ENCODE results near the gene MGAT5B. TPM values are rescaled to one million over a fixed set of nuclear protein-coding genes. Genes with fewer than 3 reads are reported as not detected.

The MGAT5B gene
- total and polyA plus RNA-seq, 4 donors: 0.28 to 0.67 (median 0.46) TPM

GRCh38 chr17:76996741-76997694 lies 128.8 kb downstream of the MGAT5B start:
- 84 to 88% methylated on average over 16 of the region's 16 CpGs for WGBS, 2 donors
- DNase-seq: no peak
- Histone ChIP-seq H3K27me3 (ENCODE audit: control insufficient read depth in 3 of 3, insufficient read depth in 3 of 3, low read length in 2 of 3) (peaks cover 0 to 3% (median 0%) of the 10 kb centered on the region in 3 donors), H3K36me3 (ENCODE audit: control insufficient read depth in 4 of 4, insufficient read depth in 4 of 4, low read length in 4 of 4) (no peaks in the 10 kb centered on the region), H3K9ac (ENCODE audit: insufficient read depth in 1 of 2, low read length in 2 of 2) (no peak overlapping the region), H3K4me3 (no peak overlapping the region), H3K4me1 (ENCODE audit: control insufficient read depth in 5 of 5, insufficient read depth in 5 of 5, low read length in 5 of 5) (peaks cover 0 to 12% (median 4%) of the 10 kb centered on the region in 5 donors), H3K27ac (ENCODE audit: low read depth in 1 of 2, low read length in 1 of 2) (no peak overlapping the region), H3K9me3 (ENCODE audit: control insufficient read depth in 4 of 4, insufficient read depth in 3 of 4, low read length in 3 of 4) (no peaks in the 10 kb centered on the region)
- no peak for ATAC-seq (ENCODE audit: insufficient read depth, low FRiP score)
- TF ChIP-seq, protein P1, sequence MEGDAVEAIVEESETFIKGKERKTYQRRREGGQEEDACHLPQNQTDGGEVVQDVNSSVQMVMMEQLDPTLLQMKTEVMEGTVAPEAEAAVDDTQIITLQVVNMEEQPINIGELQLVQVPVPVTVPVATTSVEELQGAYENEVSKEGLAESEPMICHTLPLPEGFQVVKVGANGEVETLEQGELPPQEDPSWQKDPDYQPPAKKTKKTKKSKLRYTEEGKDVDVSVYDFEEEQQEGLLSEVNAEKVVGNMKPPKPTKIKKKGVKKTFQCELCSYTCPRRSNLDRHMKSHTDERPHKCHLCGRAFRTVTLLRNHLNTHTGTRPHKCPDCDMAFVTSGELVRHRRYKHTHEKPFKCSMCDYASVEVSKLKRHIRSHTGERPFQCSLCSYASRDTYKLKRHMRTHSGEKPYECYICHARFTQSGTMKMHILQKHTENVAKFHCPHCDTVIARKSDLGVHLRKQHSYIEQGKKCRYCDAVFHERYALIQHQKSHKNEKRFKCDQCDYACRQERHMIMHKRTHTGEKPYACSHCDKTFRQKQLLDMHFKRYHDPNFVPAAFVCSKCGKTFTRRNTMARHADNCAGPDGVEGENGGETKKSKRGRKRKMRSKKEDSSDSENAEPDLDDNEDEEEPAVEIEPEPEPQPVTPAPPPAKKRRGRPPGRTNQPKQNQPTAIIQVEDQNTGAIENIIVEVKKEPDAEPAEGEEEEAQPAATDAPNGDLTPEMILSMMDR (IDR thresholded peaks at IDR 0.05; ENCODE audit: control extremely low read depth, extremely low read depth): no peak

DNA sequence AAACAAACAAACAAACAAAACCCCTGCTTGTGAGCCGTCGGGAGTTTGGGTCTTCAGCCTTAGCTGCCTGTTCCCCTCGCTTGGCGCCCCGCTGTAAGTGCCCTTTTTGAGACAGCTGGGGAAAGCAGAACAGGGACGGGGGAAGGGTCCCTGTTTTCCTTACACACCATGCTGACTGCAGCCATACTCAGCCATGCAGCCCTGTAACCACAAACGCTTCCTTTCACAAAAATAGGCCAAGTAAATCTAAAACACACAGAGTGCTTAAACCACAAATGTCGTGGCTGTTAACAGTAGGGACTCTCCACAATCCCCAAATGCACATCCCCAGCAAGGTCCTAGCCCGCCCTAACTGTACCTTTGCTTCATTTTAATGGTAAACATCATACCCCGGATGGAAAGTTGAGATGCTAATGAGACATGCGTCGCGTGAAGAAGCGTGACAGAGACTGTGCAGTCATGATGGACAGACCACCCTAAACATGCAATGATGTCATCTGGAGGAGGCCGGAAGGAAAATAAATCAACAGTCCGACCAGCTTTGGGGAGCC lies 129.9 kb downstream of the MGAT5B start:
- no peak overlapping the region for H3K27ac ChIP-seq (ENCODE audit: low read depth in 1 of 2, low read length in 1 of 2)
- 28 to 51% methylated on average over 16 of the region's 16 CpGs for WGBS, 2 donors
- H3K4me1 ChIP-seq (ENCODE audit: control insufficient read depth in 5 of 5, insufficient read depth in 5 of 5, low read length in 5 of 5): peaks cover 0 to 5% (median under 1%) of the 10 kb centered on the region in 5 donors
- TF ChIP-seq, protein P1 (IDR thresholded peaks at IDR 0.05; ENCODE audit: control extremely low read depth, extremely low read depth): no peak
- no peak overlapping the region for H3K4me3 ChIP-seq
- DNase-seq (no peak), ATAC-seq (ENCODE audit: insufficient read depth, low FRiP score) (no peak)
- H3K27me3 ChIP-seq (ENCODE audit: control insufficient read depth in 3 of 3, insufficient read depth in 3 of 3, low read length in 2 of 3): peaks cover 0 to 3% (median 0%) of the 10 kb centered on the region in 3 donors
- no peaks in the 10 kb centered on the region for H3K36me3 ChIP-seq (ENCODE audit: control insufficient read depth in 4 of 4, insufficient read depth in 4 of 4, low read length in 4 of 4)
- H3K9ac ChIP-seq (ENCODE audit: insufficient read depth in 1 of 2, low read length in 2 of 2): no peak overlapping the region
- H3K9me3 ChIP-seq (ENCODE audit: control insufficient read depth in 4 of 4, insufficient read depth in 3 of 4, low read length in 3 of 4): peaks cover 0 to 2% (median 0%) of the 10 kb centered on the region in 4 donors

DNA sequence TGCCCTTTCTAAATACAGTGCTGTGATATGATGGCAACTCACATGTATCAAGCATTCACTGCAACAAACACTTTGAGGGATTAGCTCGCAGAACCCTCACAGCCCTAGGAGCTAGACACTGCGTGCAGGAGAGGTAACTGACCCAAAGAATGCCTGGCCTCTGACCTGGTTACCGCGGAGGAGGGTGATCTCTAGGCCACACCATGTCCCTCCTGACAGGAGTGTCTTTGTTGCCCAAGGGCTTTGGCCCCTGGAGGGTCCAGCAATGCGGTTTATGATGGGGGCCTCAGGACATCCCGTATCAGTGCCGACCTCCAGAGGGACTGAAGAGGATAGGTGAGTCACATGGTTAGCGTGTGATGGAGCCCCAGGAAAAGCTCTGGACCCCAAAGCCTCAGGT lies 130.6 kb downstream of the MGAT5B start:
- 77 to 84% methylated on average over 8 of the region's 8 CpGs for WGBS, 2 donors
- TF ChIP-seq, protein P1 (IDR thresholded peaks at IDR 0.05; ENCODE audit: control extremely low read depth, extremely low read depth): no peak
- H3K27me3 ChIP-seq (ENCODE audit: control insufficient read depth in 3 of 3, insufficient read depth in 3 of 3, low read length in 2 of 3): peaks cover 0 to 3% (median 0%) of the 10 kb centered on the region in 3 donors

More for the DNA sequence above, 130.6 kb downstream of the MGAT5B start:
- peaks cover 0 to 2% (median 0%) of the 10 kb centered on the region in 4 donors for H3K9me3 ChIP-seq (ENCODE audit: control insufficient read depth in 4 of 4, insufficient read depth in 3 of 4, low read length in 3 of 4)
- H3K4me3 ChIP-seq: no peak overlapping the region
- DNase-seq (no peak), ATAC-seq (ENCODE audit: insufficient read depth, low FRiP score) (no peak)
- H3K9ac ChIP-seq (ENCODE audit: insufficient read depth in 1 of 2, low read length in 2 of 2): no peak overlapping the region
- H3K4me1 ChIP-seq (ENCODE audit: control insufficient read depth in 5 of 5, insufficient read depth in 5 of 5, low read length in 5 of 5): peaks cover 0 to 5% (median 0%) of the 10 kb centered on the region in 5 donors
- no peak overlapping the region for H3K27ac ChIP-seq (ENCODE audit: low read depth in 1 of 2, low read length in 1 of 2)
- H3K36me3 ChIP-seq (ENCODE audit: control insufficient read depth in 4 of 4, insufficient read depth in 4 of 4, low read length in 4 of 4): no peaks in the 10 kb centered on the region

Other genes starting within 250 kb of the MGAT5B start
- gene ST6GALNAC1, start 224.6 kb upstream of the MGAT5B start, total RNA-seq: 10 to 100 TPM; 22.5 to 24.9 TPM
- 10 to 100 TPM; 13.9 to 19.3 TPM for gene ST6GALNAC1, start 224.6 kb upstream of the MGAT5B start, polyA plus RNA-seq
- gene MXRA7, start 157.4 kb upstream of the MGAT5B start, total RNA-seq: 100 to 1,000 TPM; 101 to 127 TPM
- gene MXRA7, start 157.4 kb upstream of the MGAT5B start, polyA plus RNA-seq: 10 to 100 TPM; 60.9 to 65.4 TPM
- gene JMJD6, start 141.8 kb upstream of the MGAT5B start, total RNA-seq: 10 to 100 TPM; 25.6 to 34.3 TPM
- gene JMJD6, start 141.8 kb upstream of the MGAT5B start, polyA plus RNA-seq: 10 to 100 TPM; 23.8 to 52.9 TPM
- 10 to 100 TPM; 23.1 to 34.5 TPM for gene METTL23, start 141.6 kb upstream of the MGAT5B start, total RNA-seq
- gene METTL23, start 141.6 kb upstream of the MGAT5B start, polyA plus RNA-seq: 10 to 100 TPM; 37.7 to 43.1 TPM
- gene SRSF2, start 131.1 kb upstream of the MGAT5B start, total RNA-seq: 100 to 1,000 TPM; 172 to 215 TPM
- 100 to 1,000 TPM; 136 to 251 TPM for gene SRSF2, start 131.1 kb upstream of the MGAT5B start, polyA plus RNA-seq
- 10 to 100 TPM; 30.5 to 57.5 TPM for gene MFSD11, start 130.3 kb upstream of the MGAT5B start, total RNA-seq
- gene MFSD11, start 130.3 kb upstream of the MGAT5B start, polyA plus RNA-seq: 10 to 100 TPM; 12.0 to 19.5 TPM